RPMI7951 (cell line): Measurements from ENCODE around the gene MAPT. TPM values are rescaled to one million over a fixed set of nuclear protein-coding genes. Genes with fewer than 3 reads are reported as not detected.

Experiments
- DNase-seq: peaks from one replicate; pipeline ENCODE4 v3.0.0-alpha.2; 2012; ENCODE audit warnings: low read depth
- total RNA-seq: library from RNA; depleted of rRNA; stranded (reverse); fragments of >200 nt; shearing (Covaris generic); gene quantifications from 2 replicates; pipeline ENCODE4 v1.2.3, GENCODE V29; 2014

MAPT gene
- total RNA-seq, 1 experiment from 2014 or later = 0.12 TPM

- DNase-seq = no peak
Measured at GRCh38 chr17:45973099-45973780, 78.9 kb downstream of the MAPT start.

- no peak for DNase-seq
Measured at GRCh38 chr17:45973946-45974859, 79.8 kb downstream of the MAPT start.

- no peak for DNase-seq
Measured at GRCh38 chr17:45974916-45975630, 80.7 kb downstream of the MAPT start.

DNA sequence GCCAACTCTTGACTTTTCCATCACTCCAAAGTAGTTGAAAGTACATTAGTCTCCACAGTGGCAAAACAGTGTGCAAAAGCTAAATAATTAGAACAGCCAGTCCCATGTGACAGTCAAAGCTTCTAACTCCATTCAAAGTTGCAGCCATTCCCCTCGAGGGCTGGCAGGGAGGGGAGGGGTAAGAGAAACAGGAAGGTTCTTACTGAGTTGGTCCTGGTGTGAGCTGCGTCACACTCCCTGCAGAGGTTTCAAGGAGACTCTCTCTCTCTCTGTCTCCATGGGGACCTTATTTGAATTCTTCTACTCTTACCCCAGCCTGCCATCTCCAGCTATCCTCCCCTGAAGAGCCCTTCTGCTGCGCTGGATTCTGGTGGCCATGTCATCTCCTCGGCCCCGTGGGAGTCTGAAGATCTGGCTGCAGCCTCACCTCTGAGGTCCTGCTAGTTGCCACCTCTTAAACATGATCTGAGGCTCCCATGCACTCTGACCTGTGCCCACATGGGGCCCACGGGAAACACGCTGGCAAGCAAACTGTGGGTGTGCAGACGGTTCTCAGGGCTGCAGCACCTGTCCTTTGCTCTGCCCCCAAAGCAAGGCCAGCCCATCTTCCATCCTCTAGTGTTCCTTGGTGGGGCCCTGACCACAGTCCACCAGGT is 81.4 kb downstream of the MAPT start:
- DNase-seq = no peak

- DNase-seq = no peak
Measured at GRCh38 chr17:45976391-45976754, 82.0 kb downstream of the MAPT start.

DNA sequence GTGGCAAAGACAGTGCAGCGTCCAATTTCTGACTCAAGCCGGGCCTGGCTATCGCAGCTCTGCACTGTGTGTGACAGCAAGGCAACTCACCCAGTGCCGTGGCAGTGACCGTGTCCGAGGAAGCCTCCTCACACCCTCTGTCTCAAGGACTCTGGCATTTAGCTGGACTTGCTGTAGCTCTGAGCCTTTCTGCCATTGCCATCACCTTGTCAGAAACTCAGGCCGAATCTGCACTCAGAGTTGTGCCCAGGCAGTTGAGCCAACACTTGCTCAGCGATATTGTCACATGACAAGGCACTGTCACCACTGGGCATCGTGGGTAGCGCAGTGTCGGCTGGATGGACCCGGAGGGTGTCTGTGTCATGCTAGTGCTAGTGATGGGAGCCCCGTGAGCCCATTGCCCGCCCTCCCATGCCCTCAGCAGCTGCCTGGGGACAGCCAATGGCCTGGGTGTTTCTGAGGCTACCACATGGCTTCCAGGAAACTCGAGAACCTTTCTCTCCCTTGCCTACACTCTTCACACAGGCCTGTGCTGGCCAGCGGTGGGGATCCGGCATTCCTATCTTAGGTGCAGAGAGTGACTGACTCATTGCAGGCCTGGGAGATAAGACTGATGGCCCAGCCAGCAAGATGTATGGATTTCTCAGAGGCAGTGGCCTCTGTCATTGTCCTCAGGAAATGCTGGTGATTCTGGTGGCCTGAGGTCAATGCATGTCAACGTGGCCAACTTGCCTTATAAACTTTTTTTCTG is 82.6 kb downstream of the MAPT start:
- DNase-seq = no peak

GRCh38 chr17:45977506-45977824 is 83.1 kb downstream of the MAPT start:
- DNase-seq = no peak

- no peak for DNase-seq
Measured at GRCh38 chr17:45977976-45978626, 83.7 kb downstream of the MAPT start.

GRCh38 chr17:45979137-45979536 is 84.8 kb downstream of the MAPT start:
- no peak for DNase-seq

DNA sequence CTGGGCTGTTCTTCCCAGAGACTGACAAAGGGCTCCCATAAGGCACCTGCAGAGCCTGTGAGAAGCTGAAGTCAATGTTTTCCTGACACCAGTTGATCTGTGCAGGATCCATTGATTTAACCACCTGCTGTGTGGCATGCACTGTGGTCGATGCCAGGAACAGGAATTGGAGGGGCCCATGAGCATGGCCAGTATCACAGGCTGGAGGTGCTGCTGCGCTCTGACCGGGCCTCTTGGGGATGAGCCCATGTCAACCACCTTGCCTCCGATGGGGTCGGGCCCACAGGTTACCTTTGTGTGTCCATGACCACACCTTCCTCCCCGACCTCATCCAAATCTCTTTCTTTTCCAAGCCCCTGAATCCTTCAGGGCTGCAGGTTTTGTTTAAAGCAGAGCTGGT is 86.5 kb downstream of the MAPT start:
- no peak for DNase-seq

GRCh38 chr17:45981306-45981705 is 87.0 kb downstream of the MAPT start:
- DNase-seq = no peak

DNA sequence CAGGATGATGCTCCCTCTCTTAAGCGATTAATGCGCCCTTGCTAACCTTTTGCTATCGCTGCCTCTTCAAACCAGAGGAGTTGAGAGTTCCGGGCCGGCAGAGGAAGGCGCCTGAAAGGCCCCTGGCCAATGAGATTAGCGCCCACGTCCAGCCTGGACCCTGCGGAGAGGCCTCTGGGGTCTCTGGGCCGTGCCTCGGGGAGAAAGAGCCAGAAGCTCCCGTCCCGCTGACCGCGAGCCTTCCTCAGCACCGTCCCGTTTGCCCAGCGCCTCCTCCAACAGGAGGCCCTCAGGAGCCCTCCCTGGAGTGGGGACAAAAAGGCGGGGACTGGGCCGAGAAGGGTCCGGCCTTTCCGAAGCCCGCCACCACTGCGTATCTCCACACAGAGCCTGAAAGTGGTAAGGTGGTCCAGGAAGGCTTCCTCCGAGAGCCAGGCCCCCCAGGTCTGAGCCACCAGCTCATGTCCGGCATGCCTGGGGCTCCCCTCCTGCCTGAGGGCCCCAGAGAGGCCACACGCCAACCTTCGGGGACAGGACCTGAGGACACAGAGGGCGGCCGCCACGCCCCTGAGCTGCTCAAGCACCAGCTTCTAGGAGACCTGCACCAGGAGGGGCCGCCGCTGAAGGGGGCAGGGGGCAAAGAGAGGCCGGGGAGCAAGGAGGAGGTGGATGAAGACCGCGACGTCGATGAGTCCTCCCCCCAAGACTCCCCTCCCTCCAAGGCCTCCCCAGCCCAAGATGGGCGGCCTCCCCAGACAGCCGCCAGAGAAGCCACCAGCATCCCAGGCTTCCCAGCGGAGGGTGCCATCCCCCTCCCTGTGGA is 88.6 kb downstream of the MAPT start:
- DNase-seq = no peak

DNA sequence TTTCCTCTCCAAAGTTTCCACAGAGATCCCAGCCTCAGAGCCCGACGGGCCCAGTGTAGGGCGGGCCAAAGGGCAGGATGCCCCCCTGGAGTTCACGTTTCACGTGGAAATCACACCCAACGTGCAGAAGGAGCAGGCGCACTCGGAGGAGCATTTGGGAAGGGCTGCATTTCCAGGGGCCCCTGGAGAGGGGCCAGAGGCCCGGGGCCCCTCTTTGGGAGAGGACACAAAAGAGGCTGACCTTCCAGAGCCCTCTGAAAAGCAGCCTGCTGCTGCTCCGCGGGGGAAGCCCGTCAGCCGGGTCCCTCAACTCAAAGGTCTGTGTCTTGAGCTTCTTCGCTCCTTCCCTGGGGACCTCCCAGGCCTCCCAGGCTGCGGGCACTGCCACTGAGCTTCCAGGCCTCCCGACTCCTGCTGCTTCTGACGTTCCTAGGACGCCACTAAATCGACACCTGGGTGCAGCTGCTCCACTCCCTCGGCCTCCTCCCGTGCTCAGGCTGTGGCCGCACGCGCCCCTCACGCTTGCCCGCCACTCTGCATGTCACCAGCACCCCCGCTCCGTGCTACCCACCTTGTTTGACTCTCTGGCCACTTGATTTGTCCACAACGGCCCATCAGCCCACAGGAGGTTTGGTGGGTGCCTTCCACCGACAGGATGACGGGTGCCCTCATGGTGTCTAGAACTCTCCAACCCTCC is 89.4 kb downstream of the MAPT start:
- no peak for DNase-seq

DNA sequence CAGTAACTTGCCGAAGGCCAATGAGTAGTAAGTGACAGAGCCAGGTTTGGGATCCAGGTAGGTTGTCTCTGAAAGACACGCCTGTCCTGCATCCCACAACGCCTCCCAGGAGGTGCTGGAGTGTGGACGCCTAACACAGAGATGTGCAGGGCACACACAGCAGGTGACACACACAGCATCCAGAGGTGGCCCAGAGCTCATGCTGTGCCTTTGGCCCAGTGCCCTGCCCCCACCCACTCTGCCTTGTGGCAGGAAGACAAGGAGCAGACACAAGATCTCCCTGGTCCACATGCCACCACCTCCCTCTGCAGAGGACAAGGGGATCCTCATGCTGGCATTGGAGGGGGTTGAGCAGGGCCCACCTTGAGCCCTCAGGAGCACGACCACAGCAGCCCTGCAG is 90.0 kb downstream of the MAPT start:
- no peak for DNase-seq

GRCh38 chr17:45985447-45985846 is 91.1 kb downstream of the MAPT start:
- DNase-seq = no peak

GRCh38 chr17:45986056-45986455 is 91.7 kb downstream of the MAPT start:
- DNase-seq = no peak

DNA sequence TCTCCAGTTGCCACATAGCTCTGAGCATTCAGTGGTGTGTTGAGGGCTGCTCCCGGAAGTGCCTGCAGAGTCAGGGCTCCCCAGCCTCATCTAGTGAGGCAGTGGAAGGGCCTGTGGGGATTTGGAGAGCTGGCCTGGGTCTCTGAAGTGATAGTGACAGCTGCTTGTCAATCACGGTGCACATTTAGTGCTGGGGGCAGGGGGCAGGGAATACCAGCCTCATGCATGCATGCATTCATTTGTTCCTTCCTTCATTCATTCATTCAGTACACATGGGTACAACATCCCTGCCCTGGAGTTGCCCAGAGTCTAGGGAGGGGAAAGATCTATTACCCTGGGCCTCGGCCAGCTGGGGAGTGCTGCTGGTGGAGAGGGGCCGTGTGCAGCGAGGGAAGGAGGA is 93.4 kb downstream of the MAPT start:
- no peak for DNase-seq

DNA sequence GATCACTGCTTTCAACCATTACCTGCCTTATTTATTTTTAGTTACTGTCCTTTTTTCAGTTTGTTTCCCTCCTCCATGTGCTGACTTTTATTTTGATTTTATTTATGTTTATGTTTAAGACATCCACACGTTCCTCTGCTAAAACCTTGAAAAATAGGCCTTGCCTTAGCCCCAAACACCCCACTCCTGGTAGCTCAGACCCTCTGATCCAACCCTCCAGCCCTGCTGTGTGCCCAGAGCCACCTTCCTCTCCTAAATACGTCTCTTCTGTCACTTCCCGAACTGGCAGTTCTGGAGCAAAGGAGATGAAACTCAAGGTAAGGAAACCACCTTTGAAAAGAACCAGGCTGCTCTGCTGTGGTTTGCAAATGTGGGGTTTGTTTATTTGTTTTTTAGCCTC is 95.4 kb downstream of the MAPT start:
- DNase-seq = no peak

GRCh38 chr17:45990886-45991285 is 96.5 kb downstream of the MAPT start:
- DNase-seq = no peak
